Posterior vena cava (tissue), 2 donors: ENCODE data around the gene SLAMF7. TPM values are rescaled to one million over a fixed set of nuclear protein-coding genes. Genes with fewer than 3 reads are reported as not detected.
"Not testable (repeated sequence)": the region's sequence is repeated elsewhere in the genome, so short reads cannot be mapped to it uniquely, and the experiment has no call there.

Experiments used
- DNase-seq: peaks from one replicate; pipeline ENCODE4 v3.0.0-alpha.2; 2020; ENCODE audit warnings: low spot score
- intact Hi-C, 2 donors: fragments of 100-400 bp; cut with DNase I; formaldehyde crosslinking; loops; one replicate each; pipeline versions ENCODE4 v1.14.1 to v1.14.2; 2022 to 2023
- long read RNA-seq, 2 donors: library from polyadenylated mRNA; unstranded; transcript quantifications; one replicate each; pipeline ENCODE4 v2.0.0, GENCODE V29; 2020 to 2021
- total RNA-seq, 2 donors: library from RNA; stranded (reverse); fragmentation: NEBNext Ultra II Directional; extraction: Animal tissue kit (Norgen Biotek cat#: 25700); gene quantifications; one replicate each; pipeline ENCODE4 v1.2.1, GENCODE V29; 2021
- donor health status: DM: yes; HTN: yes; CAD: no.
- donor health status: DM: yes; HTN: yes; CAD: no.

Gene SLAMF7, protein sequence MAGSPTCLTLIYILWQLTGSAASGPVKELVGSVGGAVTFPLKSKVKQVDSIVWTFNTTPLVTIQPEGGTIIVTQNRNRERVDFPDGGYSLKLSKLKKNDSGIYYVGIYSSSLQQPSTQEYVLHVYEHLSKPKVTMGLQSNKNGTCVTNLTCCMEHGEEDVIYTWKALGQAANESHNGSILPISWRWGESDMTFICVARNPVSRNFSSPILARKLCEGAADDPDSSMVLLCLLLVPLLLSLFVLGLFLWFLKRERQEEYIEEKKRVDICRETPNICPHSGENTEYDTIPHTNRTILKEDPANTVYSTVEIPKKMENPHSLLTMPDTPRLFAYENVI
- total RNA-seq: under 1 TPM; 0.69 to 0.81 TPM
- long read RNA-seq, donor 1: 0 reads
- long read RNA-seq, donor 2: 0 reads

- no peak for DNase-seq
- intact Hi-C loops: no loop called here
These were observed at the start of gene SLAMF7 for GRCh38 chr1:160739098-160739511. Gene SLAMF7 (plus strand): TSS chr1:160739247. CDS start chr1:160739302, 55 bp downstream.

GRCh38 chr1:160692390-160692789 lies 46.7 kb upstream of the SLAMF7 start:
- DNase-seq, intact Hi-C loops: not testable (repeated sequence)

GRCh38 chr1:160702100-160702499 lies 36.9 kb upstream of the SLAMF7 start:
- no peak for DNase-seq
- intact Hi-C loops: no loop called here

GRCh38 chr1:160704250-160704649 lies 34.8 kb upstream of the SLAMF7 start:
- DNase-seq: no peak
- intact Hi-C loops: no loop called here

- intact Hi-C loops, DNase-seq: not testable (repeated sequence)
These were observed 33.8 kb upstream of the SLAMF7 start for GRCh38 chr1:160705212-160705621.

DNA sequence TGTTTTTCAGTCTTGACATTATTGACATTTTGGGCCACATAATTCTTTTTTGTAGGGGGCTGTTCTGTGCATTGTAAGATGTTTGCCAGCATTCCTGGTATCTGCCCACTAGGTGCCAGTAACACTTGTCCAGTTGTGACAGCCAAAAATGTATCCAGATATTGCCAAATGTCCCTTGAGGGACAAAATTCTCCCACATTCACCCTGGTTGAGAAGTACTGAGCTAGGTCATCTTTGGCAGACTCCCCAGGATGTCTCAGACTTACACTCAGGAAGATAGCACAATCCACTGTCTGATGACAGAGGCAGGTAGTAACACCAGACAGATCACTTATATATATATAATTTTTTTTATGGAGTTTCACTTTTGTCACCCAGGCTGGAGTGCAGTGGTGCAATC lies 33.3 kb upstream of the SLAMF7 start:
- no peak for DNase-seq
- intact Hi-C loops: no loop called here

DNA sequence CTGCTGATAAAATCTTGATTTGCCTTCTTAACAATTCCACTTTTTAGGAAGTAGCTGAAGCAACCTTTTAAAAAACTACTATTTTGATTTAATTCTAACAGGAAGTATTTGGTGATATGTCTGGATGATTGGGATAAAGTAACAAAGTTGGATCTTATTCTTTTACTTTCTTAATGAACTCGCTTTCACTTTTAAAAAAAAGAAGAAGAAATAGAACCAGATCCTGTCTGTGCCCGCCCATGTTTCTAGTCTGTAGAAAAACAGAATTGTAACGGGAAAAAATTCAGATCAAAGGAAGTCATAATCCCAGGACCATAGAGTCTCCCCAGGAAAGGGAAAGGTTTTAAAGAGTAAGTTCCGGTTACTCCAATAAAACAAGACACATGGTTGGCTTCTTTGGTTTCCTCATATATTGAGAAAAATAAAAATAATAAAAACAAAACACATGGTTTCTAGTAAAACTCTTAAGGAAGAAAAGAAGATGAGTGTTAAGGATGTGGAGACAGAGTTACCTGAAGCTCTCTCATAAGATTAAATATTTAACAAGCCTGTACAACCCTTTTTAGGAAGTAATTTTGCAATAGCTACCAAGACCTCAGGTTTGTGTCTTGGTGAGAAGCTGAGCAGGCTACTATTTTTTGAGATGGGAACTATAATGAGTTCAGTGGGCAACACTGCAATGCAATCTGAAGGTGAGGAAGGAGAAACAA lies 32.4 kb upstream of the SLAMF7 start:
- DNase-seq: no peak
- intact Hi-C loops: no loop called here

DNA sequence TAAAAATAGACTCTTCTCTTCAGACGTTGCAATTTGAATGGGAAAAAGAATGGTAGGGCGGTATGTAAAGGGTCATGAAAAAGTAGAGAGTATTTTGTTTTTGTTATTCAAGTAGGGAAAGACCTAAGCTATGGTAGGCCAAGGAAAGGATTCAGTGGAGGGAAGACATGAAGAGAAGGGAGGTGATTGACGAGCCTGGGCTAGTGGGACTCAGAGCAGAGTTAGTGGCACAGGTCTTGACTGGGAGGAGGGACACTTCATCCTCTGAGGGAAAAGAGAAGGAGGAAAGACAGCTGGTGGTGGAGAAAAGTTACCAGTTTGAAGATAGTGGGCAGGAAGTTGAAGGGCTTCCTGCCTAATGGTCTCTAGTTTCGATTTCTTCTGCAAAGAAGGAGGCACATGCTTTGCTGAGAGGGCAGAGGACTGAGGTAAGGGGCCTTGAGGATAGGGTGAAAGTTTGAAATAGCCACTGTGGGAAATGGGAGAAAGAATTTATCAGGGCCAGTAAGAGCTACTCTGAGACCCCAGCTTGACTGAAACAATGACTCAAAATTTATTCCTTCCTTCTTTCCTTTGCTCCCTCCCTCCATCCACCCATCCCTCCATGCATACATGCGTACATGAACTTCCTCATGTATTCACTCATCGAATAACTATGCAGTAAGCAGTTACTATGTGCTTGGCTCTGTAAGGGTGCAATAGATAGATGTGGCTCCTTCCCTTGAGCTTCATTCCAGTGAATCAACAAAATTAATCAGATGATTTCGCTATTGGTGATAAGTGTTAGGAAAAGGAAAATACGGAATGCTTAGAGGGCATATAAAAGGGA lies 31.6 kb upstream of the SLAMF7 start:
- intact Hi-C loops: no loop called here
- DNase-seq: no peak

- intact Hi-C loops: no loop called here
- no peak for DNase-seq
These were observed 30.9 kb upstream of the SLAMF7 start for GRCh38 chr1:160708118-160708517.

GRCh38 chr1:160708801-160709200 lies 30.2 kb upstream of the SLAMF7 start:
- DNase-seq: no peak
- intact Hi-C loops: no loop called here

DNA sequence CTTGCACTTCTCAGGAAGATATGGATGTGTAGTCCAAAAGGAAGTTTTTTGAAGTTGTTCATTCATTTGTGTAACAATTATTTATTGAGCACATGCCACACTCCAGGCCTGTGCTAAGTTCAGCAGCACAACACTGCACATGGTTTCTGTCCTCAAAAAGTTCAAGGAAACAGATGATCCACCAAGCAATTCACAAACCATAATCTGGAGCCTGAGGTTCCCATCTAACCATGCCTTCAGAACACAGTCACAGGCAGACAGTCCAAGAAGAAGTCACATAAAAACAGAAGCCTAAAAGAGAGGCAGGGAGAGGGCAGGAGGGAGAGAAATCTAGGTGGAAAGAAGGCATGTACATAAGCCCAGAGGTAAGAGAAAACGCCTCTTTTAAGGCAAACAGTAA lies 29.3 kb upstream of the SLAMF7 start:
- DNase-seq: no peak
- intact Hi-C loops: no loop called here

DNA sequence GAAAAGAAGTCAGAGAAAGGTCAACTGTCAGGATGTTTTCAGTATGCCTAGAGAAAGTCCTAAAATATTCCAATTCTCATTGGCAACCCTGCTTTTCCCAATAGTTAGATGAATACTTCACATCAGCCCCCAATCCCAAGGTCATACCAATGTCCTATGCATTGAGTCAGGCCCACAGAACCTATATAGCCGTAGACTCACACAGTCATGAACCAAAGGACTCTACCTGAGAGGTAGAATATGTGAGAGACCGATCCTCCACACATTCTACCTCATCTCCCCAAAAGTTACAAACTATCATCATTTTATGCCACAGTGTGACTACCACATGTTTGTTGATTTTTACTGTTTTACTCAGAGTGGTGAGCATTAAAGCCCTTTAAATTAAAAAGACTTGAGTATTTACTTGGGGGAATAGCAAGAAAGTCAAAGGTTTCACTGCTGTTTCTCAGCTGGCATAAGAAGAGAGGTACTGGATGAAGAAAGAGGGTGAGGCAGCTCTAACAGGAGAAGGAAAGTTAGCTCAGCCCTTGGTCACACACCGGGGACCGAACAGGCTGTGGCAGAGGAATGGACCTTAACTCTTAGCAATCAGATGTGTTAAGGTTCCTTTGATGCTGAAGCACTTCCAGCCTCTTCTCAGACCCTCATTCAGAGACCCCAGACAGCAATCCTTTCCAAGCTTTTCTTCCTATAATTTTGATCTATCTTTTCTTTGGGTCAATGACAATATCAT lies 28.4 kb upstream of the SLAMF7 start:
- intact Hi-C loops: no loop called here
- DNase-seq: no peak

DNA sequence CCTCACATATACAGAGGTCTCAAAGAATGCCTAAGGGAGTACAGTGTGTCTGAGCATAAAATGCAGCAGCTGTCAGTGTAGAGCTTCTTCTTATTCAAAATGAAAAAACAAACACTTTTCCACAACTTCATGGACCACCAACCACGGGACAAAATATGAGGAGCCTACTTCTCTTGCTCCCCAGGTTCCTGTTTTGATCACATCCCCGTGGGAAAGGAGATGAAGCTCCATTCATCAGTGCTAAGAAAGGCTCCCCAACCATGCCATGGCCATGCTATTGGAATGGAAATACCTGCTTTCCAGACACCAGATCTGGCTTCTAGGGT lies 27.8 kb upstream of the SLAMF7 start:
- intact Hi-C loops: no loop called here
- DNase-seq: no peak

DNA sequence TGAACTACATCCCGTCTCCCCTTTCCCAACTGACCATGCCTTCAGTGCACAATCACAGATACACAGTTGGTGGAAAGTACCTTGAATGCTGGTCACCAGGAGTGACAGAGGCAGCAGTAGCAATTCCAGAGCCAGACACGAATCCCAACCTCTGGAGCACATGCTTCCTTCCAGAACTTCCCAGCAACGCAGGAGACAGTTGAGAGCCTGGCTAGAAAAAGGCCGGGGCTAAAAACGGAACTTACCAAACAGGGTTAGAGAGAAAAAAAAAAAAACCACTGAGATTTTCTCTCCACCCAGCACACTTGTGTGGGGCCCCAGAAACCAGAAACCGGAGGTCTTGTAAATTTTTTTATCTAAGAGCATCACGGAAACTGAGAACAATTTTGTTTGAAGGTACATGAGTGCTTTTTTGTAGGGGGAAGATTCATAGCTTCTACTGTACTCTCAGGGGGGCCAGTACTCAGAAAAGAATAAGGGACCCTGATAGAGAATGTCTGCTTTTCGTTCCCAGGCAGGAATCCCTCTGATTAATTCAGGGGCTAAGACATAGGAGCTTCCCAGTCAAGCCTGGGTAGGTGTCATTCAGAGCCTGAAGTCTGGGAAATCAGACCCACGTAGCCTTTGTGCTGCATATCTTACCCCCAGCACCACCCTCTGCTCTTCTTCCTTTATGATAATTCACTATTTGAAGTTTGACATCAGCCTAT lies 27.3 kb upstream of the SLAMF7 start, which contains the start of gene CD48:
CD48 (minus strand) TSS at position 221 of the 710 bp plus-strand sequence; CDS start at position 162, 59 bp downstream.
- intact Hi-C loops: no loop called here
- DNase-seq: no peak

- DNase-seq, intact Hi-C loops: not testable (repeated sequence)
These were observed 26.4 kb upstream of the SLAMF7 start for GRCh38 chr1:160712525-160713080.

DNA sequence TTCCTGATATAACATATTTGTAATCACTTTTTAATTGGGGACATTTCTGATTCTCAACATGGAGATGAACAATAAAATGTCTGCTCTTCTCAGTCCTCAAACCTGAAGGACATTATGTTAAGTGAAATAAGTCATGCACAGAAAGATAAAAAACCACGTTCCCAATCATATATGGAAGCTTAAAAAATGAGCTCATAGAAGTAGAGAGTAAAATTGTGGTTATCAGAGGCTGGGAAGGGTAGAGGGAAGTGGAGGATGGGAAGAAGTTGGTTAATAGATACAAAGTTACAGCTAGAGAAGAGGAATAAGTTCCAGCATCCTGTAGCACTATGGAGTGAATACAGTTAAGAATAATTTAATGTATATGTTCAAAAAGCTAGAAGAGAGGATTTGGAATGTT lies 25.9 kb upstream of the SLAMF7 start:
- no peak for DNase-seq
- intact Hi-C loops: no loop called here

DNA sequence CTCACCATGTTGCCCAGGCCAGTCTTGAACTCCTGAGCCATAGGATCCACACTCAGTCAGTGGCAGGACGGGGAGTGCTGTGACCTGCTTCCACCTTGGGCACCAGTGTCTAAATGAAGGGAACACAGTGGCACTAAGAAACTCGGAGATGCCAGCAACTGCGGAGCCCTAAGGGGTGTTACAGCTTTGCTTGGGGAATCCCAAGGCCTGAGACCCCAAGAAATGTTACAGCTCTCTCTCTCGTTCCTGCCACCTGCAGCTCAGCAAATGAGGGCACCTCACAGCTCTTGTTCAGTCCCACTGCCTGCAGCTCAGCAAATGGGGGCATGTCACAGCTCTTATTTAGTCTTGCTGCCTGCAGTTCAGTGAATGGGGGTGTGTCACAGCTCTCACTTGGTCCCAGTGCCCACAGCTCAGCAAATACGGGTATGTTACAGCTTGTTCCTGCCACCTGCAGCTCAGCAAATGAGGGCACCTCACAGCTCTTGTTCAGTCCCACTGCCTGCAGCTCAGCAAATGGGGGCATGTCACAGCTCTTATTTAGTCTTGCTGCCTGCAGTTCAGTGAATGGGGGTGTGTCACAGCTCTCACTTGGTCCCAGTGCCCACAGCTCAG lies 24.9 kb upstream of the SLAMF7 start:
- intact Hi-C loops, DNase-seq: not testable (repeated sequence)

GRCh38 chr1:160716013-160716412 lies 23.0 kb upstream of the SLAMF7 start:
- intact Hi-C loops: no loop called here
- no peak for DNase-seq
